Osteocyte (in vitro differentiated cells): ENCODE data around the gene NME7. TPM values are rescaled to one million over a fixed set of nuclear protein-coding genes. Genes with fewer than 3 reads are reported as not detected.

ENCODE experiments used
- DNase-seq: peaks from one replicate; pipeline ENCODE4 v3.0.0; 2021; ENCODE audit warnings: mixed read lengths; ENCODE audit not compliant: unreplicated experiment; ENCODE audit errors: extremely low spot score
- H3K27ac Mint-ChIP-seq: one replicate; pipeline ENCODE4 v1.8.0; 2021; ENCODE audit warnings: mild to moderate bottlenecking, mixed read lengths; ENCODE audit not compliant: unreplicated experiment
- H3K27me3 Mint-ChIP-seq: one replicate; pipeline ENCODE4 v1.8.0; 2021; ENCODE audit warnings: mixed read lengths; ENCODE audit not compliant: unreplicated experiment
- H3K36me3 Mint-ChIP-seq: one replicate; pipeline ENCODE4 v1.8.0; 2021; ENCODE audit warnings: mixed read lengths; ENCODE audit not compliant: unreplicated experiment
- H3K4me1 Mint-ChIP-seq: one replicate; pipeline ENCODE4 v1.8.0; 2021; ENCODE audit warnings: mixed read lengths; ENCODE audit not compliant: unreplicated experiment
- H3K4me3 Mint-ChIP-seq: one replicate; pipeline ENCODE4 v1.8.0; 2021; ENCODE audit warnings: mild to moderate bottlenecking, moderate library complexity, mixed read lengths; ENCODE audit not compliant: unreplicated experiment
- H3K9me3 Mint-ChIP-seq: one replicate; pipeline ENCODE4 v1.8.0; 2021; ENCODE audit warnings: mixed read lengths; ENCODE audit not compliant: unreplicated experiment
- total RNA-seq: library from RNA; stranded (reverse); gene quantifications from 2 replicates; pipeline ENCODE4 v1.2.1, GENCODE V29; 2021
- TF ChIP-seq, protein P1 (sequence below): fragments of 200-600 bp; sonication (generic); IDR thresholded peaks from 2 replicates; pipeline ENCODE4 v1.5.0; 2021; ENCODE audit warnings: antibody characterized with exemption, mild to moderate bottlenecking, moderate library complexity

NME7 gene
- total RNA-seq, 1 donor from 2014 or later, result 20.5 TPM

DNA sequence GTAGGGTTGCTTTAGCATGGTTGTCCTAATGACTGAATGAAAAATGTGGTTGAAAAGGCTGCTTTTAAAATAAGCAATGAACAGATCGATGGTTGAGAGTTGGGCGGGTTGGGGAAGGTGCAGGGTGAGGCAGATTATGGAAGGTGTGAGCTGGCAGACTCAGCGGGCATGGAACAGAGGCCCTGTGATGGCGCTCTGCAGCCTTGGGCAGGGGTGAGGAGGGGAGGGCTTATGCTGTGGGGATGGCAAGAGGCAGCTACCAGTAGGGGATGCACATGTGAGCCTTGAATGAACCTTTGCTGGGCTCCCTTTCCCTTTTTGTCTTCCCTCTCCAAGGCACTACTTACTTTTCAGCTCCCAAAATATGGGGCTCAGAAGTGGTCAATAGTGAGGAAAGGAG, 230.2 kb downstream of the NME7 start:
- no peak for DNase-seq
- H3K9me3 Mint-ChIP-seq, result no peaks in the 10 kb centered on the region
- no peaks in the 10 kb centered on the region for H3K27me3 Mint-ChIP-seq
- peaks cover 27% of the 10 kb centered on the region for H3K4me1 Mint-ChIP-seq
- TF ChIP-seq, protein P1, sequence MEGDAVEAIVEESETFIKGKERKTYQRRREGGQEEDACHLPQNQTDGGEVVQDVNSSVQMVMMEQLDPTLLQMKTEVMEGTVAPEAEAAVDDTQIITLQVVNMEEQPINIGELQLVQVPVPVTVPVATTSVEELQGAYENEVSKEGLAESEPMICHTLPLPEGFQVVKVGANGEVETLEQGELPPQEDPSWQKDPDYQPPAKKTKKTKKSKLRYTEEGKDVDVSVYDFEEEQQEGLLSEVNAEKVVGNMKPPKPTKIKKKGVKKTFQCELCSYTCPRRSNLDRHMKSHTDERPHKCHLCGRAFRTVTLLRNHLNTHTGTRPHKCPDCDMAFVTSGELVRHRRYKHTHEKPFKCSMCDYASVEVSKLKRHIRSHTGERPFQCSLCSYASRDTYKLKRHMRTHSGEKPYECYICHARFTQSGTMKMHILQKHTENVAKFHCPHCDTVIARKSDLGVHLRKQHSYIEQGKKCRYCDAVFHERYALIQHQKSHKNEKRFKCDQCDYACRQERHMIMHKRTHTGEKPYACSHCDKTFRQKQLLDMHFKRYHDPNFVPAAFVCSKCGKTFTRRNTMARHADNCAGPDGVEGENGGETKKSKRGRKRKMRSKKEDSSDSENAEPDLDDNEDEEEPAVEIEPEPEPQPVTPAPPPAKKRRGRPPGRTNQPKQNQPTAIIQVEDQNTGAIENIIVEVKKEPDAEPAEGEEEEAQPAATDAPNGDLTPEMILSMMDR, result no peak
- no peak overlapping the region for H3K27ac Mint-ChIP-seq
- H3K36me3 Mint-ChIP-seq, result peaks cover 4% of the 10 kb centered on the region
- H3K4me3 Mint-ChIP-seq, result no peak overlapping the region

GRCh38 chr1:169133801-169134502, 233.6 kb downstream of the NME7 start:
- Mint-ChIP-seq H3K9me3 (no peaks in the 10 kb centered on the region), H3K4me1 (peaks cover 28% of the 10 kb centered on the region), H3K36me3 (peaks cover 17% of the 10 kb centered on the region), H3K27me3 (no peaks in the 10 kb centered on the region), H3K27ac (no peak overlapping the region), H3K4me3 (no peak overlapping the region)
- TF ChIP-seq, protein P1, result peak; percentile 33
- DNase-seq, result no peak

DNA sequence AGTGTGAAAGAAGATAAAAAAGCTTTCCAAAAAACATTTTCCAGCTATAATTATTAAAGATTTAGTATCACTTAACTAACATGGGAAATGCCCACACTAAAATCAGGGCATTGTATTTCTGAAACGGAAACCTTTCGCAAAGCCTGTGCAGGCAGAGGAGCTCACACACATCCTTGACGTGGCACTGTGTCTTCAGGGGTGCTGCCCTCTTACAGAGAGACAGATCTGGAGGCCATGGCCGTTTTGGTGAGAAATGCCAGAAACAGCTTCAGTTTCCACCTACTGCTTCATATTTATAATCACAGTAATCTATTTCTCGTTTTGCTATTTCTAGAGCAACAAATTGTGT, 234.4 kb downstream of the NME7 start:
- Mint-ChIP-seq H3K27ac (peak overlapping the region; percentile 27), H3K4me3 (no peak overlapping the region), H3K27me3 (no peaks in the 10 kb centered on the region), H3K36me3 (peaks cover 23% of the 10 kb centered on the region), H3K9me3 (no peaks in the 10 kb centered on the region), H3K4me1 (peaks cover 32% of the 10 kb centered on the region)
- DNase-seq, result no peak
- TF ChIP-seq, protein P1, result no peak

DNA sequence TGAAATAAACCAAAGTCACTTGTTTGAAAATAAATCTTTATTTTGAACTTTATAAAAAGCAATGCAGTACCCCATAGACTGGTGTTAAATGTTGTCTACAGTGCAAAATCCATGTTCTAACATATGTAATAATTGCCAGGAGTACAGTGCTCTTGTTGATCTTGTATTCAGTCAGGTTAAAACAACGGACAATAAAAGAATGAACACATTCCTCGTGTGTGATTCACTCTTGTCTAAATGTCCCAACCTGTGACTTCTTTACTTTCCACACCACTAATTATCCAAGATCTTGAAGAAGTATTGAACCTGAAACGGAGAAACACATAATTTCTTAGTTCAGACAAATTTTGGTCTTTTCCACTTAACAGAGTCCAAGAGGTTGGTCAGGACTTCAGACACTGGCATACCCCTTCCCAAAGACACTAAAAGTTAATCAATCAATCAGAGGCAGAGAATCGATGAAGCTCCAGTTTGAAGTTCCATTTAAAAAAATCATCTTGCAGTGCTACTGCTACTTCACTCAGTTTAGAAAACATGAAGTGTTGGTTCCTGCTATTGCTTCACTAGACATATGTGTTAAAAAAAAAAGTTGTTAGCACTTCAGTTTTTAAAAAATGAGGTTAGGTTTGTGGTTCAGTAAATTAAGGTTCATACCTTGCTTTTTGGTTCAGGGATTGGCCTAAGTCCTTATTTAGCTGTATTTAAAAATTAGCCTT, 234.9 kb downstream of the NME7 start:
- Mint-ChIP-seq H3K27ac (no peak overlapping the region), H3K4me3 (no peak overlapping the region), H3K27me3 (no peaks in the 10 kb centered on the region), H3K4me1 (peaks cover 37% of the 10 kb centered on the region), H3K36me3 (peaks cover 28% of the 10 kb centered on the region), H3K9me3 (no peaks in the 10 kb centered on the region)
- no peak for DNase-seq
- TF ChIP-seq, protein P1, result no peak

- DNase-seq, result no peak
- Mint-ChIP-seq H3K4me1 (peaks cover 42% of the 10 kb centered on the region), H3K27ac (no peak overlapping the region), H3K27me3 (no peaks in the 10 kb centered on the region), H3K4me3 (no peak overlapping the region), H3K36me3 (peaks cover 39% of the 10 kb centered on the region), H3K9me3 (no peaks in the 10 kb centered on the region)
- TF ChIP-seq, protein P1, result no peak
Measured at GRCh38 chr1:169130683-169131082, 236.9 kb downstream of the NME7 start.
